ENCODE data around the gene LONP2.
"Not testable (repeated sequence)": the region's sequence is repeated elsewhere in the genome, so short reads cannot be mapped to it uniquely, and the experiment has no call there.

The LONP2 gene

GRCh38 chr16:48392407-48392806, 148.3 kb downstream of the LONP2 start:
- Histone ChIP-seq H3K27me3 (ENCODE audit: control insufficient read depth, insufficient read depth, low read length) (no peaks in the 10 kb centered on the region), H3K79me2 (no peaks in the 10 kb centered on the region), H2AFZ (no peak overlapping the region), H3K9ac (no peak overlapping the region), H3K27ac (no peak overlapping the region), H3K36me3 (ENCODE audit: control insufficient read depth, insufficient read depth, low read length) (no peaks in the 10 kb centered on the region), H3K9me3 (ENCODE audit: control insufficient read depth, low read length) (no peaks in the 10 kb centered on the region), H3K4me2 (ENCODE audit: low read length) (no peak overlapping the region), H3K4me1 (peaks cover 9% of the 10 kb centered on the region), H3K4me3 (ENCODE audit: low read depth, low read length) (no peak overlapping the region)
- no peak for TF ChIP-seq CTCF (IDR thresholded peaks at IDR 0.05)

GRCh38 chr16:48393485-48394354, 149.6 kb downstream of the LONP2 start:
- H3K79me2 ChIP-seq, result no peaks in the 10 kb centered on the region
- no peaks in the 10 kb centered on the region for H3K9me3 ChIP-seq (ENCODE audit: control insufficient read depth, low read length)
- H3K36me3 ChIP-seq (ENCODE audit: control insufficient read depth, insufficient read depth, low read length), result no peaks in the 10 kb centered on the region
- no peak overlapping the region for H3K4me3 ChIP-seq (ENCODE audit: low read depth, low read length)
- peaks cover 9% of the 10 kb centered on the region for H3K4me1 ChIP-seq
- no peak overlapping the region for H3K4me2 ChIP-seq (ENCODE audit: low read length)
- H2AFZ ChIP-seq, result peak overlapping the region; percentile 82
- no peak overlapping the region for H3K27ac ChIP-seq
- H3K27me3 ChIP-seq (ENCODE audit: control insufficient read depth, insufficient read depth, low read length), result no peaks in the 10 kb centered on the region
- H3K9ac ChIP-seq, result peak overlapping the region; percentile 19
- no peak for TF ChIP-seq CTCF (IDR thresholded peaks at IDR 0.05)

GRCh38 chr16:48394355-48394703, 150.2 kb downstream of the LONP2 start:
- no peak for TF ChIP-seq CTCF (IDR thresholded peaks at IDR 0.05)
- H3K36me3 ChIP-seq (ENCODE audit: control insufficient read depth, insufficient read depth, low read length), result no peaks in the 10 kb centered on the region
- H3K9me3 ChIP-seq (ENCODE audit: control insufficient read depth, low read length), result no peaks in the 10 kb centered on the region
- no peak overlapping the region for H3K4me3 ChIP-seq (ENCODE audit: low read depth, low read length)
- no peaks in the 10 kb centered on the region for H3K27me3 ChIP-seq (ENCODE audit: control insufficient read depth, insufficient read depth, low read length)
- H3K4me2 ChIP-seq (ENCODE audit: low read length), result no peak overlapping the region
- H3K4me1 ChIP-seq, result peaks cover 9% of the 10 kb centered on the region
- no peak overlapping the region for H3K27ac ChIP-seq
- H2AFZ ChIP-seq, result peak overlapping the region; percentile 82
- H3K79me2 ChIP-seq, result no peaks in the 10 kb centered on the region
- no peak overlapping the region for H3K9ac ChIP-seq

GRCh38 chr16:48395375-48395774, 151.3 kb downstream of the LONP2 start:
- Histone ChIP-seq H3K79me2 (no peaks in the 10 kb centered on the region), H3K4me1 (peaks cover 9% of the 10 kb centered on the region), H3K9me3 (ENCODE audit: control insufficient read depth, low read length) (no peaks in the 10 kb centered on the region), H3K36me3 (ENCODE audit: control insufficient read depth, insufficient read depth, low read length) (no peaks in the 10 kb centered on the region), H3K27ac (no peak overlapping the region), H3K27me3 (ENCODE audit: control insufficient read depth, insufficient read depth, low read length) (no peaks in the 10 kb centered on the region), H3K4me2 (ENCODE audit: low read length) (no peak overlapping the region), H3K4me3 (ENCODE audit: low read depth, low read length) (no peak overlapping the region), H3K9ac (no peak overlapping the region), H2AFZ (no peak overlapping the region)
- no peak for TF ChIP-seq CTCF (IDR thresholded peaks at IDR 0.05)

- not testable (repeated sequence) for H3K9me3 ChIP-seq (ENCODE audit: control insufficient read depth, low read length); H3K36me3 ChIP-seq (ENCODE audit: control insufficient read depth, insufficient read depth, low read length); H2AFZ ChIP-seq; H3K79me2 ChIP-seq; H3K27me3 ChIP-seq (ENCODE audit: control insufficient read depth, insufficient read depth, low read length); H3K27ac ChIP-seq; H3K4me3 ChIP-seq (ENCODE audit: low read depth, low read length); H3K9ac ChIP-seq; H3K4me1 ChIP-seq; H3K4me2 ChIP-seq (ENCODE audit: low read length)
These were observed 158.4 kb downstream of the LONP2 start for GRCh38 chr16:48402547-48402946.
